ENCODE measurements around the gene CCDC90B.

GRCh38 chr11:83285151-83285770, 906 bp downstream of the CCDC90B start:
- TF ChIP-seq POLR2AphosphoS5 (IDR thresholded peaks at IDR 0.05) (no peak), POLR2A (IDR thresholded peaks at IDR 0.05) (no peak), EP300 (IDR thresholded peaks at IDR 0.05) (no peak)
- TF ChIP-seq, protein P1, sequence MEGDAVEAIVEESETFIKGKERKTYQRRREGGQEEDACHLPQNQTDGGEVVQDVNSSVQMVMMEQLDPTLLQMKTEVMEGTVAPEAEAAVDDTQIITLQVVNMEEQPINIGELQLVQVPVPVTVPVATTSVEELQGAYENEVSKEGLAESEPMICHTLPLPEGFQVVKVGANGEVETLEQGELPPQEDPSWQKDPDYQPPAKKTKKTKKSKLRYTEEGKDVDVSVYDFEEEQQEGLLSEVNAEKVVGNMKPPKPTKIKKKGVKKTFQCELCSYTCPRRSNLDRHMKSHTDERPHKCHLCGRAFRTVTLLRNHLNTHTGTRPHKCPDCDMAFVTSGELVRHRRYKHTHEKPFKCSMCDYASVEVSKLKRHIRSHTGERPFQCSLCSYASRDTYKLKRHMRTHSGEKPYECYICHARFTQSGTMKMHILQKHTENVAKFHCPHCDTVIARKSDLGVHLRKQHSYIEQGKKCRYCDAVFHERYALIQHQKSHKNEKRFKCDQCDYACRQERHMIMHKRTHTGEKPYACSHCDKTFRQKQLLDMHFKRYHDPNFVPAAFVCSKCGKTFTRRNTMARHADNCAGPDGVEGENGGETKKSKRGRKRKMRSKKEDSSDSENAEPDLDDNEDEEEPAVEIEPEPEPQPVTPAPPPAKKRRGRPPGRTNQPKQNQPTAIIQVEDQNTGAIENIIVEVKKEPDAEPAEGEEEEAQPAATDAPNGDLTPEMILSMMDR (IDR thresholded peaks at IDR 0.05), result no peak
